Measurements from ENCODE around the gene MAEA.

GRCh38 chr4:1375761-1376322 is 86.2 kb downstream of the MAEA start:
- no peak for TF ChIP-seq CTCF (IDR thresholded peaks at IDR 0.05)
- TF ChIP-seq POLR2A (IDR thresholded peaks at IDR 0.05): no peak
- TF ChIP-seq EP300 (IDR thresholded peaks at IDR 0.05): no peak

Measured in ovary (tissue), 3 donors.